ENCODE data around the gene ETV2.

The ETV2 gene

DNA sequence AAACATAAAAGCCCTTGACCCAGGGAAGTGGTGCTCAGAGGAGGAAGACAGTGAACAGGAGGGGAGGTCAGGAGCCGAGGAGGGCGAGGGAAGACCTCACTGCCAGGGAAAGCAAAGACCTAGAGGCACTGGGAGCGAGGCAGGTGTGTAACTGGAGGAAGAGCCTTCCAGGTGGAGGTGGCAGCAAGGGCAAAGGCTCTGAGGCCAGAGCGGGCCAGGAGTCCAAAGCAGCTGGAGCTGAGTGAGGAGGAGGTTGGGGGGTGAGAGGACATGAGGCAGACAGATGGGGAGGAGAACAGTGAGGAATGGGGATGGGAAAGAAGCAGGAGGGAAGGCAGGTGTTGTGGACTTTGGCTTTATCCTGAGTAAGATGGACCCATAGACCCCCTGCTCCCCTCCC, 28.4 kb downstream of the ETV2 start:
- Histone ChIP-seq H3K27me3 (ENCODE audit: low read depth, low read length) (peaks cover 18% of the 10 kb centered on the region), H3K4me1 (ENCODE audit: low read length) (no peaks in the 10 kb centered on the region), H3K4me3 (ENCODE audit: low read length) (no peak overlapping the region), H3K27ac (ENCODE audit: low read length) (no peak overlapping the region), H2AFZ (ENCODE audit: low read depth, low read length) (no peak overlapping the region), H3K79me2 (ENCODE audit: low read length) (no peaks in the 10 kb centered on the region), H3K9me3 (ENCODE audit: insufficient read depth, low read length) (no peaks in the 10 kb centered on the region), H4K20me1 (ENCODE audit: insufficient read depth, low read length) (no peaks in the 10 kb centered on the region), H3K9ac (ENCODE audit: low read length) (no peak overlapping the region), H3K4me2 (ENCODE audit: low read length) (no peak overlapping the region), H3K36me3 (replicated peaks; ENCODE audit: low read depth, low read length) (peaks cover 6% of the 10 kb centered on the region)
- TF ChIP-seq, protein P1, sequence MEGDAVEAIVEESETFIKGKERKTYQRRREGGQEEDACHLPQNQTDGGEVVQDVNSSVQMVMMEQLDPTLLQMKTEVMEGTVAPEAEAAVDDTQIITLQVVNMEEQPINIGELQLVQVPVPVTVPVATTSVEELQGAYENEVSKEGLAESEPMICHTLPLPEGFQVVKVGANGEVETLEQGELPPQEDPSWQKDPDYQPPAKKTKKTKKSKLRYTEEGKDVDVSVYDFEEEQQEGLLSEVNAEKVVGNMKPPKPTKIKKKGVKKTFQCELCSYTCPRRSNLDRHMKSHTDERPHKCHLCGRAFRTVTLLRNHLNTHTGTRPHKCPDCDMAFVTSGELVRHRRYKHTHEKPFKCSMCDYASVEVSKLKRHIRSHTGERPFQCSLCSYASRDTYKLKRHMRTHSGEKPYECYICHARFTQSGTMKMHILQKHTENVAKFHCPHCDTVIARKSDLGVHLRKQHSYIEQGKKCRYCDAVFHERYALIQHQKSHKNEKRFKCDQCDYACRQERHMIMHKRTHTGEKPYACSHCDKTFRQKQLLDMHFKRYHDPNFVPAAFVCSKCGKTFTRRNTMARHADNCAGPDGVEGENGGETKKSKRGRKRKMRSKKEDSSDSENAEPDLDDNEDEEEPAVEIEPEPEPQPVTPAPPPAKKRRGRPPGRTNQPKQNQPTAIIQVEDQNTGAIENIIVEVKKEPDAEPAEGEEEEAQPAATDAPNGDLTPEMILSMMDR (IDR thresholded peaks at IDR 0.05; ENCODE audit: low read depth, low read length), result no peak
- no peak for TF ChIP-seq EZH2phosphoT487 (IDR thresholded peaks at IDR 0.05; ENCODE audit: low read depth)

DNA sequence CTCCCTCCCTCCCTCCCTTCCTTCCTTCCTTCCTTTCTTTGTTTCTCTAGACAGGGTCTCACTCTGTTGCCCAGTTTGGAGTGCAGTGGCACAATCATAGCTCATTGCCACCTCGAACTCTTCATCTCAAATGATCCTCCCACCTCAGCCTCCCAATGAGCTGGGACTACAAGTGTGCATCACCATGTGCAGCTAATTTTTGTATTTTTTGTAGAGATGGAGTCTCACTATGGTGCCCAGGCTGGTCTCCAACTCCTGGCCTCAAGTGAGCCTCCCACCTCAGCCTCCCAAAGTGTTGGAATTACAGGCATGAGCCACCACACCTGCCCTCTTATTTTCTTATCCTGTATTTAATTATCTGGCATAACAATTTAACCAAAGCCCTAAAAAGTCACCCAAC, 29.1 kb downstream of the ETV2 start:
- Histone ChIP-seq H3K27me3 (ENCODE audit: low read depth, low read length) (peaks cover 18% of the 10 kb centered on the region), H3K4me2 (ENCODE audit: low read length) (no peak overlapping the region), H3K9ac (ENCODE audit: low read length) (no peak overlapping the region), H3K4me1 (ENCODE audit: low read length) (no peaks in the 10 kb centered on the region), H3K9me3 (ENCODE audit: insufficient read depth, low read length) (no peaks in the 10 kb centered on the region), H3K36me3 (replicated peaks; ENCODE audit: low read depth, low read length) (no peaks in the 10 kb centered on the region), H3K79me2 (ENCODE audit: low read length) (no peaks in the 10 kb centered on the region), H3K27ac (ENCODE audit: low read length) (no peak overlapping the region), H4K20me1 (ENCODE audit: insufficient read depth, low read length) (no peaks in the 10 kb centered on the region), H2AFZ (ENCODE audit: low read depth, low read length) (no peak overlapping the region), H3K4me3 (ENCODE audit: low read length) (no peak overlapping the region)
- TF ChIP-seq, protein P1 (IDR thresholded peaks at IDR 0.05; ENCODE audit: low read depth, low read length), result no peak
- no peak for TF ChIP-seq EZH2phosphoT487 (IDR thresholded peaks at IDR 0.05; ENCODE audit: low read depth)

DNA sequence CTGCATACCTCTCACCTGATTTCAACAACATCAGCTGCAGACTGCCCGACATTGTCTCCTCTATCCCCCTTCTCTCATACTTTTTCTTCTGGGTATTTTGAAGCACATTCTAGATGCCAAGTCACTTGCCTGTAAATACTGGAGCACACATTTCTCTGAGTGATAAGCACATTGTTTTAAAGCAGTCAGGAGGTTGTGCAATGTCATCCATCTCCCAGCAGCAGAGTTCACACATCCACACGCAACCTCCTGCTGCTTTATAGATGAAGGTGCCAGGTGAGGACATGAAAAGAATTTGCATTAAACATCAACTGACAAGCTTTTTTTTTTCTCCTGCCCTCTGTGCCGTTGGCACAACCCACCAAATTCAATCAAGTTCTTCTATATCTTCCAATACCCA, 30.3 kb downstream of the ETV2 start:
- H3K9me3 ChIP-seq (ENCODE audit: insufficient read depth, low read length), result no peaks in the 10 kb centered on the region
- TF ChIP-seq, protein P1 (IDR thresholded peaks at IDR 0.05; ENCODE audit: low read depth, low read length), result no peak
- TF ChIP-seq EZH2phosphoT487 (IDR thresholded peaks at IDR 0.05; ENCODE audit: low read depth), result no peak
- H4K20me1 ChIP-seq (ENCODE audit: insufficient read depth, low read length), result no peaks in the 10 kb centered on the region
- H3K27ac ChIP-seq (ENCODE audit: low read length), result no peak overlapping the region
- H3K36me3 ChIP-seq (replicated peaks; ENCODE audit: low read depth, low read length), result no peaks in the 10 kb centered on the region
- no peaks in the 10 kb centered on the region for H3K79me2 ChIP-seq (ENCODE audit: low read length)
- no peak overlapping the region for H3K4me2 ChIP-seq (ENCODE audit: low read length)
- H3K27me3 ChIP-seq (ENCODE audit: low read depth, low read length), result peaks cover 18% of the 10 kb centered on the region
- no peaks in the 10 kb centered on the region for H3K4me1 ChIP-seq (ENCODE audit: low read length)
- no peak overlapping the region for H3K4me3 ChIP-seq (ENCODE audit: low read length)
- H2AFZ ChIP-seq (ENCODE audit: low read depth, low read length), result no peak overlapping the region
- no peak overlapping the region for H3K9ac ChIP-seq (ENCODE audit: low read length)

DNA sequence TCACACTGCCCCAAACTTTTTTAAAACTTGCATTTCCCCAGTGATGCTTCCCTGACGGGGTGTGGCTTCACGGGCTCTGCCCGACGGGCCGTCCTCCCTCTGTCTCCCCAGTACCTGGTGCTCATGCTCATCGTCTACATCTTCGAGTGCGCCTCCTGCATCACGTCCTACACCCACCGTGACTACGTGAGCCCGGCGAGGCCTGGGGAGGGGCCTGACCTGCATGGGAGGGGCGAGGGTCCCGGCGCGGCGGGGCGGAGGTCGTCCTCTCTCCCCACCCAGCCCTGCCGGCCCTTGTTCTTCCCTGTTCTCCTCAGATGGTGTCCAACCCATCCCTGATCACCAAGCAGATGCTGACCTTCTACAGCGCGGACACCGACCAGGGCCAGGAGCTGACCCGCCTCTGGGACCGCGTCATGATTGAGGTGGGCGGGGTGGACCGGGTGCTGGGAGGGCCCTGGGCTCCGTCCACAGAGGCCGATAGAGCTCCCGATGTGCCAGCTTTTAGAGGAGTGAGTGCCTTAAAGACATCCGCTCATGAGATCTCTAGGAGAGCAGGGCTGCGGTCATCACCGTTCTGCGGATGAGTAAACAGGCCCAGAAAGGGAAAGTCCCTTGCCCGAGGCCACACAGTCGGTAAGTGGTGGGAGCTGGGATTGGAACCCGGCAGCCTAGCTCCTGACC, 31.7 kb downstream of the ETV2 start:
- peak overlapping the region; percentile 95 for H2AFZ ChIP-seq (ENCODE audit: low read depth, low read length)
- H3K9ac ChIP-seq (ENCODE audit: low read length), result peak overlapping the region; percentile 55
- peaks cover 18% of the 10 kb centered on the region for H3K27me3 ChIP-seq (ENCODE audit: low read depth, low read length)
- H3K4me1 ChIP-seq (ENCODE audit: low read length), result no peaks in the 10 kb centered on the region
- H3K79me2 ChIP-seq (ENCODE audit: low read length), result no peaks in the 10 kb centered on the region
- H3K27ac ChIP-seq (ENCODE audit: low read length), result no peak overlapping the region
- H3K9me3 ChIP-seq (ENCODE audit: insufficient read depth, low read length), result no peaks in the 10 kb centered on the region
- TF ChIP-seq, protein P1 (IDR thresholded peaks at IDR 0.05; ENCODE audit: low read depth, low read length), result no peak
- TF ChIP-seq EZH2phosphoT487 (IDR thresholded peaks at IDR 0.05; ENCODE audit: low read depth), result no peak
- H3K4me3 ChIP-seq (ENCODE audit: low read length), result peak overlapping the region; percentile 83
- H3K4me2 ChIP-seq (ENCODE audit: low read length), result peak overlapping the region; percentile 83
- no peaks in the 10 kb centered on the region for H4K20me1 ChIP-seq (ENCODE audit: insufficient read depth, low read length)
- no peaks in the 10 kb centered on the region for H3K36me3 ChIP-seq (replicated peaks; ENCODE audit: low read depth, low read length)
